Measurements from ENCODE around the gene CABLES1.

The CABLES1 gene

GRCh38 chr18:23173912-23174311 is 38.6 kb downstream of the CABLES1 start:
- DNase-seq (ENCODE audit: extremely low spot score), result no peak
- POLR2A ChIA-PET, result no interaction called here
- CTCF ChIA-PET, result no interaction called here
- TF ChIP-seq SP1 (IDR thresholded peaks at IDR 0.05), result no peak
- no peak for TF ChIP-seq TARDBP (IDR thresholded peaks at IDR 0.05)
- no peak for TF ChIP-seq BHLHE40 (IDR thresholded peaks at IDR 0.05; ENCODE audit: borderline replicate concordance)
- TF ChIP-seq HDGF (IDR thresholded peaks at IDR 0.05; ENCODE audit: borderline replicate concordance), result no peak
- no peak for TF ChIP-seq CTBP1 (IDR thresholded peaks at IDR 0.05; ENCODE audit: borderline replicate concordance)
- no peak for TF ChIP-seq FOXA1 (IDR thresholded peaks at IDR 0.05)
- no peak for TF ChIP-seq L3MBTL2 (conservative IDR thresholded peaks at IDR 0.05)
- no peak for TF ChIP-seq SUZ12 (IDR thresholded peaks at IDR 0.05)
- TF ChIP-seq LEF1 (IDR thresholded peaks at IDR 0.05; ENCODE audit: borderline replicate concordance), result no peak
- no peak for TF ChIP-seq NFRKB (IDR thresholded peaks at IDR 0.05)

DNA sequence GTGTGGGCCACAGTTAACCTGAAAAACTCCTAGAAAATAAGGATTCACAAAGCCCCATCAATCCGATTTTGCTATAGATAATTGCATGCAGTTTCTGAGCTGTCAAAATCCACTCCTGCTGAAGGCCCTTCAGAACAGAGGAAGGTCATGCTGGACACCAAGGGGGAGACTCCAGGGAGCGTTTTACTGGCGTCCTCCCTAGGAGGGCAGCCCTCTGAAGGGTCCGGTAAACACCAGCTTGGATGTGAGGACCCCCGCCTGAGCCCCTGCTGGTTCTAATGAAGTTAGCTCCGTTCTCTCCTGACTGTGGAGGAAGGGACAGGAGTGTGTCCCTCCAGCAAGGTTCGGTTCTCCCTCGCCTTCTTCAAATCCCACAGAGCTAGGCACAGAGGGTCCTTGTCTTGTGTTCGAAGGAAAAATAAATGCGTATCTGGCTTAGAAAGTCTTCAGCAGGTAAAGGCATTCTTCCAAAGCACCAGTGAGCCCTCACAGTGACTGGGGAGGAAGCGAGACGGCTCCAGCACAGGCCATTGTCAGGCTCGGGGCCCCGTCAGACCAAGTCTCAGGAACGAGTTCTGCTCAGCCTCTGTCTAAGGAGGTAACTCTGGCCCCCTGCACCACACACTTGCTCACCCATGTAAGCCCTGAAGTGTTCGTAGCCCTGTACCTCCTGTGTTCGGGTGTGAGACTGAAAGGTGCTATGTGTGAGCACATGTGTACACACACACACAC is 41.6 kb downstream of the CABLES1 start:
- ChIA-PET CTCF (interaction anchor here (1.2 kb wide), 1 partner anchor 31 kb away, joined by 4 read pairs; no protein-coding TSS in a partner anchor), POLR2A (no interaction called here)
- no peak for DNase-seq (ENCODE audit: extremely low spot score)
- no peak for TF ChIP-seq ZNF384 (IDR thresholded peaks at IDR 0.05)
- TF ChIP-seq BHLHE40 (IDR thresholded peaks at IDR 0.05; ENCODE audit: borderline replicate concordance), result no peak
- TF ChIP-seq TARDBP (IDR thresholded peaks at IDR 0.05), result no peak
- TF ChIP-seq L3MBTL2 (conservative IDR thresholded peaks at IDR 0.05), result no peak
- no peak for TF ChIP-seq FOXM1 (IDR thresholded peaks at IDR 0.05; ENCODE audit: borderline replicate concordance)
- TF ChIP-seq FOXK2 (IDR thresholded peaks at IDR 0.05), result no peak
- TF ChIP-seq ARNT (IDR thresholded peaks at IDR 0.05), result no peak
- no peak for TF ChIP-seq NFRKB (IDR thresholded peaks at IDR 0.05)
- TF ChIP-seq ELF4 (IDR thresholded peaks at IDR 0.05), result no peak
- TF ChIP-seq HDGF (IDR thresholded peaks at IDR 0.05; ENCODE audit: borderline replicate concordance), result no peak
- no peak for TF ChIP-seq CTBP1 (IDR thresholded peaks at IDR 0.05; ENCODE audit: borderline replicate concordance)
- TF ChIP-seq SP1 (IDR thresholded peaks at IDR 0.05), result no peak
- TF ChIP-seq FOXA1 (IDR thresholded peaks at IDR 0.05), result no peak
- TF ChIP-seq, protein P1, sequence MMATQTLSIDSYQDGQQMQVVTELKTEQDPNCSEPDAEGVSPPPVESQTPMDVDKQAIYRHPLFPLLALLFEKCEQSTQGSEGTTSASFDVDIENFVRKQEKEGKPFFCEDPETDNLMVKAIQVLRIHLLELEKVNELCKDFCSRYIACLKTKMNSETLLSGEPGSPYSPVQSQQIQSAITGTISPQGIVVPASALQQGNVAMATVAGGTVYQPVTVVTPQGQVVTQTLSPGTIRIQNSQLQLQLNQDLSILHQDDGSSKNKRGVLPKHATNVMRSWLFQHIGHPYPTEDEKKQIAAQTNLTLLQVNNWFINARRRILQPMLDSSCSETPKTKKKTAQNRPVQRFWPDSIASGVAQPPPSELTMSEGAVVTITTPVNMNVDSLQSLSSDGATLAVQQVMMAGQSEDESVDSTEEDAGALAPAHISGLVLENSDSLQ (IDR thresholded peaks at IDR 0.05), result no peak
- no peak for TF ChIP-seq LEF1 (IDR thresholded peaks at IDR 0.05; ENCODE audit: borderline replicate concordance)
- TF ChIP-seq SUZ12 (IDR thresholded peaks at IDR 0.05), result no peak

GRCh38 chr18:23177433-23178072 is 42.3 kb downstream of the CABLES1 start:
- DNase-seq (ENCODE audit: extremely low spot score), result no peak
- no peak for TF ChIP-seq NFRKB (IDR thresholded peaks at IDR 0.05)
- no peak for TF ChIP-seq ELF4 (IDR thresholded peaks at IDR 0.05)
- TF ChIP-seq BHLHE40 (IDR thresholded peaks at IDR 0.05; ENCODE audit: borderline replicate concordance), result no peak
- no peak for TF ChIP-seq L3MBTL2 (conservative IDR thresholded peaks at IDR 0.05)
- no peak for TF ChIP-seq ZNF384 (IDR thresholded peaks at IDR 0.05)
- TF ChIP-seq HDGF (IDR thresholded peaks at IDR 0.05; ENCODE audit: borderline replicate concordance), result no peak
- TF ChIP-seq TARDBP (IDR thresholded peaks at IDR 0.05), result no peak
- TF ChIP-seq FOXA1 (IDR thresholded peaks at IDR 0.05), result no peak
- CTCF ChIA-PET, result interaction anchor here (1.2 kb wide), 1 partner anchor 30 kb away, joined by 4 read pairs; no protein-coding TSS in a partner anchor
- POLR2A ChIA-PET, result no interaction called here

DNA sequence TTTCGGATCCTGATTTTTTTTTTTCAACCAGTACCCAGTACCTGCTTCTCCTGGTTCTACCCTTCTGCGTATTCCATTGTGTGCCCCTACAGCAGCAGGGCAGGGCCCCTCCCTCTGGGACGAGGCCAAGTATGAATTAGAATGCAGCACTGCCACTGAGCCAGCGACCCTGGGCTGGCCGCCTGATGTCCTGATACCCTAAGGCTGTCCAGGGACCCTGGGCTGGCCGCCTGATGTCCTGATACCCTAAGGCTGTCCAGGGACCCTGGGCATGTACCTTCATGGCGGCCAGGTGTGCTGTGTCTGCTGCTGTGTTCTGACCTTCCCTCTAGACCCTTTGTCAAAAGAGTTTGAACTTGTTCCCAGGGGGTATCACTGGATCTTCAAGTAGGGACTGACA is 42.9 kb downstream of the CABLES1 start:
- POLR2A ChIA-PET, result no interaction called here
- no peak for TF ChIP-seq TARDBP (IDR thresholded peaks at IDR 0.05)
- TF ChIP-seq ZNF384 (IDR thresholded peaks at IDR 0.05), result no peak
- no peak for TF ChIP-seq HDGF (IDR thresholded peaks at IDR 0.05; ENCODE audit: borderline replicate concordance)
- TF ChIP-seq LEF1 (IDR thresholded peaks at IDR 0.05; ENCODE audit: borderline replicate concordance), result no peak
- TF ChIP-seq, protein P1 (IDR thresholded peaks at IDR 0.05), result no peak
- TF ChIP-seq ELF4 (IDR thresholded peaks at IDR 0.05), result no peak
- TF ChIP-seq SUZ12 (IDR thresholded peaks at IDR 0.05), result no peak
- no peak for TF ChIP-seq BHLHE40 (IDR thresholded peaks at IDR 0.05; ENCODE audit: borderline replicate concordance)
- no peak for TF ChIP-seq NFRKB (IDR thresholded peaks at IDR 0.05)
- CTCF ChIA-PET, result no interaction called here
- no peak for DNase-seq (ENCODE audit: extremely low spot score)

DNA sequence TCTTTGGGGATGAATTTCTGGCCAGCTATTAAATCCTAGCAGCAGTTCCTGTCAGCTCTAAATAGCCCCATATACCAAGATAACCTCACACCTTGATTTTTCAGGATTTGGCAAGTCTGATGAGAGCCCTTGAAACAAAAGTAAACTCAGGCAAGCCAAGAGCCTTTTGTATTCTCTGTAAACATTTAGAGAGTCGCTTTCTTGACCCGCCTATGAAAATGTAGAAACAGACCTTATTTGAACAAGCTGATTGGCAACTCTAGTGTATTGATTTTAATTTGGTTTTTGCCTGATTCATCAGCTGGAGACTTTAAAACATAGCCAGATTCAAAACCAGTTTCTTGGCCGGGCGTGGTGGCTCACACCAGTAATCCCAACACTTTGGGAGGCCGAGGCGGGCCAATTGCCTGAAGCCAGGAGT is 43.4 kb downstream of the CABLES1 start:
- TF ChIP-seq SUZ12 (IDR thresholded peaks at IDR 0.05), result no peak
- TF ChIP-seq, protein P1 (IDR thresholded peaks at IDR 0.05), result no peak
- TF ChIP-seq ELF4 (IDR thresholded peaks at IDR 0.05), result no peak
- no peak for TF ChIP-seq ZNF384 (IDR thresholded peaks at IDR 0.05)
- TF ChIP-seq FOXK2 (IDR thresholded peaks at IDR 0.05), result no peak
- TF ChIP-seq HDGF (IDR thresholded peaks at IDR 0.05; ENCODE audit: borderline replicate concordance), result no peak
- no peak for TF ChIP-seq L3MBTL2 (conservative IDR thresholded peaks at IDR 0.05)
- no peak for TF ChIP-seq LEF1 (IDR thresholded peaks at IDR 0.05; ENCODE audit: borderline replicate concordance)
- no peak for TF ChIP-seq CTBP1 (IDR thresholded peaks at IDR 0.05; ENCODE audit: borderline replicate concordance)
- no peak for TF ChIP-seq TARDBP (IDR thresholded peaks at IDR 0.05)
- TF ChIP-seq BHLHE40 (IDR thresholded peaks at IDR 0.05; ENCODE audit: borderline replicate concordance), result no peak
- TF ChIP-seq SP1 (IDR thresholded peaks at IDR 0.05), result no peak
- no peak for TF ChIP-seq FOXM1 (IDR thresholded peaks at IDR 0.05; ENCODE audit: borderline replicate concordance)
- TF ChIP-seq NFRKB (IDR thresholded peaks at IDR 0.05), result no peak
- DNase-seq (ENCODE audit: extremely low spot score), result no peak
- ChIA-PET POLR2A (no interaction called here), CTCF (no interaction called here)
